GM12878 (cell line): ENCODE results near the gene GPN2. TPM values are rescaled to one million over a fixed set of nuclear protein-coding genes. Genes with fewer than 3 reads are reported as not detected.
A peak's percentile ranks its signal among the peaks of the same experiment; 100 is the strongest.

Source experiments
- ATAC-seq: fragments of 200-7000 bp; cut with Tn5 transposase; 3 replicates; pipeline ENCODE4 v1.9.1; 2020; ENCODE audit warnings: mild to moderate bottlenecking, moderate library complexity
- BruUV-seq: library from RNA; stranded (reverse); fragments of 400-500 nt; replicated peaks from 2 replicates; lab custom pipeline; 2021; lab: Mats Ljungman, UMichigan
- CTCF ChIA-PET: fragments of 300-600 bp; sonication (Branson Sonifier 250); formaldehyde crosslinking; extraction: SDS; loops from one replicate; lab custom pipeline; 2021; ENCODE audit warnings: inconsistent platforms; lab: Yijun Ruan, JAX
- POLR2A ChIA-PET: fragments of 350-600 bp; formaldehyde crosslinking; extraction: SDS; loops from one replicate; lab custom pipeline; 2021; ENCODE audit warnings: inconsistent platforms; lab: Charles Lee
- RAD21 ChIA-PET: fragments of 300-600 bp; sonication (Branson Sonifier 250); formaldehyde crosslinking; loops from one replicate; lab custom pipeline; 2023; ENCODE audit warnings: antibody characterized with exemption; ENCODE audit not compliant: unreplicated experiment; lab: Charles Lee
- SMC1A ChIA-PET: fragments of 300-600 bp; sonication (Branson Sonifier 250); formaldehyde crosslinking; loops from one replicate; lab custom pipeline; 2023; ENCODE audit not compliant: unreplicated experiment, uncharacterized antibody; lab: Charles Lee
- DNase-seq: peaks from one replicate; pipeline ENCODE4 v3.0.0-alpha.2; 2011; ENCODE audit warnings: low read depth, low spot score
- FAIRE-seq: peaks from 3 replicates; lab custom pipeline; 2011; peaks lifted over from hg19 to GRCh38; lab: Jason Lieb, UNC
- H2AFZ ChIP-seq: 2 replicates; pipeline ENCODE4 v1.6.0; 2011; ENCODE audit warnings: low read depth, low read length, control low read depth; ENCODE audit not compliant: control insufficient read depth
- H3K27ac ChIP-seq: 2 replicates; pipeline ENCODE4 v1.5.1; 2011; ENCODE audit warnings: control low read depth; ENCODE audit not compliant: control insufficient read depth, insufficient read depth
- H3K27me3 ChIP-seq, 2 experiments: replicated peaks in 1 of 2; 2 replicates each; pipeline versions ENCODE4 v1.6.0 to v1.6.1; 2011; ENCODE audit warnings: low read length in 1 of 2; ENCODE audit not compliant: control insufficient read depth in 2 of 2, insufficient read depth in 2 of 2
- H3K36me3 ChIP-seq, 2 experiments: 2 replicates each; pipeline ENCODE4 v1.5.1; 2011; ENCODE audit warnings: low read length in 1 of 2; ENCODE audit not compliant: control insufficient read depth in 2 of 2, insufficient read depth in 2 of 2
- H3K4me1 ChIP-seq: 2 replicates; pipeline ENCODE4 v1.6.1; 2011; ENCODE audit warnings: mild to moderate bottlenecking, low read length, moderate library complexity, mixed read lengths; ENCODE audit not compliant: control insufficient read depth, insufficient read depth
- H3K4me2 ChIP-seq: 2 replicates; pipeline ENCODE4 v1.6.0; 2011; ENCODE audit warnings: control low read depth; ENCODE audit not compliant: control insufficient read depth, insufficient read depth
- H3K4me3 ChIP-seq: fragments of 200-600 bp; sonication (generic); 2 replicates; pipeline ENCODE4 v1.5.1; 2016
- H3K79me2 ChIP-seq: 2 replicates; pipeline ENCODE4 v1.6.0; 2011; ENCODE audit warnings: low read length; ENCODE audit not compliant: control insufficient read depth, insufficient read depth
- H3K9ac ChIP-seq: 2 replicates; pipeline ENCODE4 v1.8.0; 2011; ENCODE audit warnings: low read length, control low read depth, mixed read lengths; ENCODE audit not compliant: control insufficient read depth, insufficient read depth
- H3K9me3 ChIP-seq: replicated peaks from 3 replicates; pipeline ENCODE4 v1.5.1; 2011; ENCODE audit warnings: mild to moderate bottlenecking, low read length; ENCODE audit not compliant: control insufficient read depth, insufficient read depth
- H4K20me1 ChIP-seq: 2 replicates; pipeline ENCODE4 v1.6.0; 2011; ENCODE audit not compliant: control insufficient read depth, insufficient read depth
- BHLHE40 ChIP-seq, 2 experiments: fragments of 450-650 bp in 1 of 2; IDR thresholded peaks; 2 replicates each; pipeline ENCODE4 v1.6.1; 2011 to 2017; ENCODE audit warnings: low read depth in 2 of 2, borderline replicate concordance in 1 of 2, improper control_type of control experiment in 1 of 2, low read length in 1 of 2, mild to moderate bottlenecking in 1 of 2
- CREM ChIP-seq: IDR thresholded peaks from 2 replicates; pipeline ENCODE4 v1.6.1; 2014; ENCODE audit warnings: antibody characterized with exemption, low read depth
- EED ChIP-seq: sonication (generic); IDR thresholded peaks from 2 replicates; pipeline ENCODE4 v1.6.1; 2016; ENCODE audit warnings: antibody characterized with exemption, low read depth
- HCFC1 ChIP-seq: fragments of 150-350 bp; IDR thresholded peaks from 2 replicates; pipeline ENCODE4 v1.6.1; 2014; ENCODE audit warnings: low read length
- IKZF2 ChIP-seq, 2 experiments: fragments of 450-650 bp; IDR thresholded peaks; 2 replicates each; pipeline ENCODE4 v1.6.1; 2017; ENCODE audit warnings: mild to moderate bottlenecking in 2 of 2, moderate library complexity in 2 of 2
- IRF5 ChIP-seq: fragments of 450-650 bp; IDR thresholded peaks from 2 replicates; pipeline ENCODE4 v1.6.1; 2017; ENCODE audit warnings: borderline replicate concordance
- MAX ChIP-seq: IDR thresholded peaks from 2 replicates; pipeline ENCODE4 v1.6.1; 2012; ENCODE audit warnings: low read depth, low read length, improper control_type of control experiment
- NR2F1 ChIP-seq: fragments of 450-650 bp; conservative IDR thresholded peaks from 2 replicates; pipeline ENCODE4 v1.6.1; 2017; ENCODE audit warnings: mild to moderate bottlenecking
- POLR2A ChIP-seq: IDR thresholded peaks from 2 replicates; pipeline ENCODE4 v1.6.1; 2011; ENCODE audit warnings: low read depth, mild to moderate bottlenecking, low read length
- POLR2AphosphoS2 ChIP-seq: IDR thresholded peaks from 2 replicates; pipeline ENCODE4 v1.6.1; 2011; ENCODE audit warnings: low read depth, mild to moderate bottlenecking, low read length, improper control_type of control experiment, moderate library complexity
- POLR2AphosphoS5 ChIP-seq: IDR thresholded peaks from 2 replicates; pipeline ENCODE4 v1.6.1; 2011; ENCODE audit warnings: mild to moderate bottlenecking, low read length, inconsistent platforms
- TBL1XR1 ChIP-seq: IDR thresholded peaks from 2 replicates; pipeline ENCODE4 v1.6.1; 2012; ENCODE audit warnings: low read depth, low read length, improper control_type of control experiment
- ZNF384 ChIP-seq: IDR thresholded peaks from 2 replicates; pipeline ENCODE4 v1.6.1; 2012; ENCODE audit warnings: low read depth, mild to moderate bottlenecking, low read length, improper control_type of control experiment, borderline replicate concordance
- ZNF592 ChIP-seq: fragments of 450-650 bp; IDR thresholded peaks from 2 replicates; pipeline ENCODE4 v1.6.1; 2017; ENCODE audit warnings: mild to moderate bottlenecking, moderate library complexity
- ZSCAN29 ChIP-seq: fragments of 450-650 bp; IDR thresholded peaks from 2 replicates; pipeline ENCODE4 v1.6.1; 2017; ENCODE audit warnings: mild to moderate bottlenecking, moderate library complexity
- ZZZ3 ChIP-seq: IDR thresholded peaks from 2 replicates; pipeline ENCODE4 v1.6.1; 2011; ENCODE audit warnings: low read depth; ENCODE audit not compliant: control insufficient read depth, insufficient read length
- WGBS: methylation state at CpG from one replicate; pipeline ENCODE4 v1.1.6; 2016; ENCODE audit warnings: low lambda C conversion rate; ENCODE audit not compliant: insufficient replicate concordance, insufficient coverage; ENCODE audit errors: missing lambda C conversion rate; 5-methylcytosine and 5-hydroxymethylcytosine counted together
- in situ Hi-C: fragments of 300-500 bp; cut with MboI; formaldehyde crosslinking; loops from 9 replicates; pipeline ENCODE4 v1.14.3; 2018; ENCODE audit warnings: mixed read lengths
- intact Hi-C: fragments of 100-400 bp; cut with micrococcal nuclease; formaldehyde crosslinking; loops from one replicate; pipeline ENCODE4 v1.14.2; 2022; ENCODE audit not compliant: unreplicated experiment
- polyA plus RNA-seq, 11 experiments: library from polyadenylated mRNA; depleted of rRNA in 4 of 11; unstranded in 6 of 11; stranded (reverse) in 5 of 11; fragments of >200 nt; fragmentation: Nextera tagmentation in 4 of 11; fragmentation: Illumina TruSeq in 1 of 11; extraction: Ambion mirVana in 4 of 11; extraction: Trizol in 1 of 11; gene quantifications; 1 replicate in 1 of 11; 2 replicates in 10 of 11; pipeline versions ENCODE4 v1.2.1 to v1.2.3, GENCODE V29; 2011 to 2016; ENCODE audit warnings: inconsistent platforms in 2 of 11, missing spikeins in 2 of 11, low read depth in 1 of 11
- total RNA-seq, 4 experiments: library from RNA; depleted of rRNA in 3 of 4; stranded (reverse); fragments of >200 nt in 3 of 4; fragmentation: Illumina TruSeq in 1 of 4; extraction: Trizol in 1 of 4; gene quantifications; 2 replicates each; pipeline versions ENCODE4 v1.2.1 to v1.2.3, GENCODE V29; 2013 to 2021

Gene GPN2
- total and polyA plus RNA-seq, 10 of the 15 experiments (the other 5 are each of a cell fraction or from before 2014, with no cell fraction given), result 8.3 to 61.4 (median 23.3) TPM

GRCh38 chr1:26833432-26834405 is 56.4 kb downstream of the GPN2 start:
- SMC1A ChIA-PET, result interaction anchor here (0.7 to 7.2 kb wide), 12 partner anchors 8 to 226 kb away, joined by 3 to 57 read pairs (median 4); partner anchors contain the start of genes GPN2 and PIGV
- peaks cover 7 to 34% of the 10 kb centered on the region in 2 experiments for H3K36me3 ChIP-seq
- peak overlapping the region; percentile 46 for H2AFZ ChIP-seq
- H3K4me3 ChIP-seq, result peak overlapping the region; percentile 56; the same call in 1 of the 2 replicates
- FAIRE-seq, result peak; percentile 93
- peak overlapping the region; percentile 99 for H3K27ac ChIP-seq
- in situ Hi-C loops (no loop called here), intact Hi-C loops (loop anchor here (2.0 kb wide), 1 partner anchor 23 kb away; no protein-coding TSS in a partner anchor)
- H3K27me3 ChIP-seq, result no peaks in the 10 kb centered on the region
- no peaks in the 10 kb centered on the region for H4K20me1 ChIP-seq
- DNase-seq, result peak; percentile 88
- RAD21 ChIA-PET, result interaction anchor here (0.6 to 3.6 kb wide), 18 partner anchors 8 to 292 kb away, joined by 3 to 26 read pairs (median 4); partner anchors contain the start of gene GPN2
- POLR2A ChIA-PET, result interaction anchor here (0.5 to 7.6 kb wide), 7 partner anchors 10 to 142 kb away, joined by 3 to 56 read pairs (median 7); partner anchors contain the start of gene PIGV
- peak overlapping the region; percentile 95 for H3K4me2 ChIP-seq
- ATAC-seq, result peak; percentile 88
- peaks cover 40% of the 10 kb centered on the region for H3K4me1 ChIP-seq
- CTCF ChIA-PET, result interaction anchor here (0.6 to 7.7 kb wide), 24 partner anchors 8 to 735 kb away, joined by 3 to 117 read pairs (median 4); partner anchors contain the start of genes GPN2 and PIGV
- 28% methylated on average over 21 of the region's 23 CpGs for WGBS
- H3K79me2 ChIP-seq, result peaks cover 51% of the 10 kb centered on the region
- no TSS peak for BruUV-seq
- H3K9me3 ChIP-seq, result no peaks in the 10 kb centered on the region
- H3K9ac ChIP-seq, result peak overlapping the region; percentile 89
- TF ChIP-seq ZNF384 (no peak), POLR2AphosphoS5 (peak; percentile 92), MAX (peak; percentile 72), POLR2AphosphoS2 (no peak), ZSCAN29 (no peak), TBL1XR1 (peak; percentile 33; the same call in 1 of the 2 replicates), CREM (peak; percentile 92), ZZZ3 (no peak), HCFC1 (no peak; the same call in 1 of the 2 replicates), EED (0 out of 2 replicates have a peak, but pooled peaks have one; percentile 22), ZNF592 (peak; percentile 65; the same call in 1 of the 2 replicates), IKZF2 (IDR thresholded peaks at IDR 0.05) (peak in 1 of 2 experiments; percentile 50; a peak in 2 of 4 replicates), POLR2A (peak; percentile 84), BHLHE40 (IDR thresholded peaks at IDR 0.05; ENCODE audit: borderline replicate concordance in 1 of 2, low read depth in 2 of 2, low read length in 1 of 2) (peak; percentile 80 to 82), IRF5 (no peak), NR2F1 (peak; percentile 48; the same call in 1 of the 2 replicates)
